Raji (cell line): Measurements from ENCODE around the gene FYB1.

ENCODE experiments used
- POLR2A ChIP-seq: IDR thresholded peaks from 2 replicates; pipeline ENCODE4 v1.6.1; 2011; ENCODE audit warnings: low read depth, low read length, control low read depth; ENCODE audit not compliant: insufficient read depth

Gene FYB1

DNA sequence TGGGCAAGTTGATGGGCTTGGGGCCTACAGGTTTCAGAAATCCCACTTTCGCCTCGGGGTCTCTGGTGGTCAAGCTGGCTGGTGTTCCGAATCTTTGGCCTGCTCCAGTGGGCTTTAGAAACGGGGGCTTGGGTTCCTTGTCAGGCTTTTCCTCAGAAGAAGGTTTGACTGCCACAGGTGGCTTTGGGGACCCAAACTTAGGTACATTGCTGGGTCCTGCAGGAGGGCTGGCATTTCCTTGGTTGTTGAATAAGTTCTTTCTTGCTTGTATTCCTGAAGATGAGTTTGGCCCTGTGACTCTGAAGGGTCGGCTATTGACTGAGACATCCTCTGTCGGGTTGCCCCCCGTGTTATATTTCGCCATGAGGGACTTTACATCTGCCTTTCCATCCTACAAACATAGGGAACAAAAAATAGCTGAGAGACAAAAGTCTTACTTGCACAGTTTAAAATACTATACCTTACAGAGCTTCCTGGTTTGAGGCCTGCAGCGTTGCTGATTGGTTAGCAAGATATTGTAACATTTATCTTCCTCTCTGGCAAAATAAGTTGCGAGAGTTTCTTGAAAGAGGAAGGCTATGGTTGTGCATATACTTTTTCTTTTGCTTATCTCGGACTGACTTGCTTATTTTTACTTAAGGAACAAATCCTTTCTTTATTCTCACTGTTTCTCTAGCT, 16.6 kb downstream of the FYB1 start:
- TF ChIP-seq POLR2A: no peak

GRCh38 chr5:39201781-39202596, 17.4 kb downstream of the FYB1 start:
- no peak for TF ChIP-seq POLR2A

DNA sequence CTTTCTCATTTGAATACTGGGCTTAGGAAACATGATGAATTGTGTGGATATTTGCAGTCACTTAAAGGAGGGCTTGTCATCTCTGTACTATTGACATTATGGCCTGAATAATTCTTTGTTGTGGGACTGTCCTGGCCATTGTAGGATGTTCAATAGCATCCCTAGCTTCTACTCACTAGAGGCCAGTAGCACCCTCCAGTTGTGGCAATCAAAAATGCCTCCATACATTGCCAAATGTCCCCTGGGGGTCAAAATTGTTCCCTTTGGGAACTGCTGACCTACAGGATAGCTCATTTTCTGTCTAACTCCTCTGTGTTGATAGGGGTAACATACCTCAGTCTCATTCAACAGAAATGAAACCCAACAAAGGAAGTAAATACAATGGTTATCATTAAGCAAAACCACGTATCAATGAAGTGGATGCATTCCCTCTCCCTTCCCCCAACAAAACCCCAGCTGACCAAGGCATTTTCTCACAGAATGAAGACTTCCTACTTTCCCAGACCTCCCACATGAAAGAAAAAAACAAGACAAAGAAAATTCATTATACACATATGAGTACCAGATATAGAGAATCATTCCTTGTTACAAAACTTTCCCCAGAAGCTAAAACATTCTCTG, 18.1 kb downstream of the FYB1 start:
- TF ChIP-seq POLR2A: no peak

DNA sequence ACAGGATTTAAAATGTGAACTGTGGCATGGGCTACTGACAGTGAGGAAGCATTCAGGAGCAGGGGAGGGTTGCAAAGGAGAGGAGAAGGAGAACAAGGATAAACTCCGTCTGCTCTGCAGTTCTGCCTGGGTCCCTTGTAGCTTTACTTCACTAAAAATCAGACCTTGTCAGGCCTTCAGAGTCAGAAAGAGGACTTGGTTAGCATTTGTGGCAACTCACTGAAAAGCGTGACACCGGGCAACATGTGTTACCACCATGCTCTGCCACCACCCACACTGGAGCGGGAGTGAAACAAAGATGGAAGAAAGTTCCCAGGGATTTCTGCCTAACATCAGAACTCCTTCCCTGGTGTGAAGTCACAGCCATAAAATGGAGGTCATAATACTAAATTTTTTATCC, 19.3 kb downstream of the FYB1 start:
- TF ChIP-seq POLR2A: no peak

GRCh38 chr5:39199335-39199734, 20.0 kb downstream of the FYB1 start:
- no peak for TF ChIP-seq POLR2A

- TF ChIP-seq POLR2A: no peak
These were observed 21.2 kb downstream of the FYB1 start for GRCh38 chr5:39198127-39198526.

GRCh38 chr5:39197556-39197955, 21.8 kb downstream of the FYB1 start:
- TF ChIP-seq POLR2A: no peak

- no peak for TF ChIP-seq POLR2A
These were observed 24.1 kb downstream of the FYB1 start for GRCh38 chr5:39195198-39195826.

GRCh38 chr5:39194466-39195136, 24.8 kb downstream of the FYB1 start:
- TF ChIP-seq POLR2A: no peak

DNA sequence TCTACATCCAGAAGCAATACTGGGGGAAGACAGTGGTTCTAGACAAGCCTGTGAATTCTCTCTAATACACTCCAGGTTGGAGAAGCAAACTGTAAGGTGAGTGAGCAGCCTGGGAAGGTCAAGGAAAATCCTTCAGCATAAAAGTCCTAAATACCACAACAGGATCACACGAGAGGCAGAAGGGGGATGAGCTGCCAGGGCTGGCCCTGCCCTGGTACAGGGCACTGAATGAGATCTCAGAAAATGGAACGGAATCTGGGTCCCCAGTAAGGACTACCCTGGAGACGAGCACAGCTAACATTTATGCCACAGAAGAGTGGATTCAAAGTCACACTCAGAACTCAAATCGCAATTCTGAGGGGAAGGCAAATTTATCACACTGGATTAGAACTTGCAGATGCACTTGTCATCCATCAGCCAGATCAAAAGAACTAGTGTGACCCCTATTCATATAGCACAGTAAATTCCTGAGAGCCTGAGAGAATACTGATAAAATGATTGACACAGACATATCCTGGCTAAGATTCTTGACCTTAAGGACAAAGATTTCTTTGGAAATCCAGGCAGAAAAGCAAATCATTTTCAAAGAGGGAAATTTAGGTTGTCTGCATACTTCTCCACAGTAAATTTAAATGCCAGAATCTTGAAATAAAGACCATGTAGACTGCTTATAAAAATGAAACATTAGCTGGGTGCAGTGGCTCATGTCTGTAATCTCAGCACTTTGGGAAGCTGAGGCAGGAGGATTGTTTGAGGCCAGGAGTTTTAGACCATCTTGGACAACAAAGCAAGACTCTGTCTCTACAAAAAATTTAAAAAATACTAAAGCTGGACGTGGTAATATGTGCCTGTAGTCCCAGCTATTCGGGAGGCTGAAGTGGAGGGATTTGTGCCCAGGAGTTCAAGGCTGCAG, 25.6 kb downstream of the FYB1 start:
- TF ChIP-seq POLR2A: no peak

DNA sequence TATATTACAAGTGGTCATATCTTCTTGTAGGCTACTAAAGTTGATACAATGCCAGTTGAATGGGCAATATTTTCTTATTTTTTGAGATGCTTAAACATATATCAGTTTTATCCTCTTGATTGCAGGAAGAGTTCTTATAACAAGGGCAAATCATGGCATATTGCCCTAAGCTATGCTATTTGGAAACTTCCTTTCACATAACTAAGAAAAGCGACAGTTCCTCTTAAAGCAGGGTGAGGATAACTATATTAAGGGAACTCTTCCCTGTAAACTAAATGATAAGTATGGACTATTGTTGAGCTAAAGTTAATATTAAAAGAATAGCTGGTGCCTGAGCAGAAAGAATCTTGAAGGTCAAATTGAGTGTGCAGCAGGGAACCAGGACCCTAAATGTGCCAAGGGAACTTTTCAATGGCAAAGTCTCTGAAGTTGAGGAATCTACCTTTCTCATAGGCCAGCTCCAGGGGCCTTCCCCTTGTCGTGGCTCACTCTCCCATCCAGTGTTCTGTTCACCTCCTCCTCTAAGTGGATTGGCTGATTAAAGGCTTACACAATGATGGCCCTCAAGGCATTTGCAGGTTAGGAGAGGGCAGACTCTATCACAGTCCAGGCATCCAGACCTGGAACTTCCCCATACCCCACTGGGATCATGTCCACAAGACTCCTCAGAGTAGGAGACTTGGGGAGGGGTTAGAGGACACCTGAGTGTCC, 26.8 kb downstream of the FYB1 start:
- no peak for TF ChIP-seq POLR2A

GRCh38 chr5:39191216-39191615, 28.1 kb downstream of the FYB1 start:
- TF ChIP-seq POLR2A: no peak

- TF ChIP-seq POLR2A: no peak
These were observed 28.9 kb downstream of the FYB1 start for GRCh38 chr5:39190311-39191102.
